H1 (cell line): Measurements from ENCODE around the gene SLIT3. TPM values are rescaled to one million over a fixed set of nuclear protein-coding genes. Genes with fewer than 3 reads are reported as not detected.

Experiments used
- BCL11A ChIP-seq, 2 experiments: IDR thresholded peaks; one replicate each; pipeline ENCODE4 v1.6.1; 2011; ENCODE audit warnings: low read depth in 2 of 2, low read length in 2 of 2, mild to moderate bottlenecking in 2 of 2
- FOSL1 ChIP-seq: IDR thresholded peaks from 2 replicates; pipeline ENCODE4 v1.6.1; 2011; ENCODE audit warnings: mild to moderate bottlenecking, low read depth, low read length, moderate library complexity; ENCODE audit not compliant: insufficient read depth
- HDAC6 ChIP-seq: IDR thresholded peaks from one replicate; pipeline ENCODE4 v1.7.1; 2012; ENCODE audit warnings: low read depth, mild to moderate bottlenecking, inconsistent platforms, low read length, moderate library complexity
- NANOG ChIP-seq: IDR thresholded peaks from 2 replicates; pipeline ENCODE4 v1.6.1; 2011; ENCODE audit warnings: low read length, low read depth, mild to moderate bottlenecking, inconsistent platforms; ENCODE audit not compliant: insufficient read depth, poor library complexity, severe bottlenecking
- RAD21 ChIP-seq, 2 experiments: IDR thresholded peaks in 1 of 2; conservative IDR thresholded peaks in 1 of 2; 2 replicates each; pipeline ENCODE4 v1.6.1; 2011; ENCODE audit warnings: low read depth in 2 of 2, low read length in 2 of 2, improper control_type of control experiment in 1 of 2, inconsistent platforms in 1 of 2, mild to moderate bottlenecking in 1 of 2, moderate library complexity in 1 of 2
- polyA plus RNA-seq, 7 experiments: library from polyadenylated mRNA; depleted of rRNA in 3 of 7; stranded (reverse) in 5 of 7; unstranded in 2 of 7; fragments of >200 nt in 5 of 7; fragments of 200-250 nt in 2 of 7; gene quantifications; 1 replicate in 5 of 7; 2 replicates in 1 of 7; 4 replicates in 1 of 7; pipeline versions ENCODE4 v1.2.1 to v1.2.3, GENCODE V29; 2011 to 2013; ENCODE audit warnings: missing spikeins in 2 of 7, mixed read lengths in 2 of 7
- total RNA-seq: library from RNA; stranded (reverse); fragmentation: NEBNext Ultra II Directional; extraction: Animal tissue kit (Norgen Biotek cat#: 25700); gene quantifications from 2 replicates; pipeline ENCODE4 v1.2.1, GENCODE V29; 2021
- TF ChIP-seq, protein P1 (sequence below): IDR thresholded peaks from 2 replicates; pipeline ENCODE4 v1.6.1; 2011; ENCODE audit warnings: low read length, improper control_type of control experiment
- TF ChIP-seq, protein P2 (sequence below): IDR thresholded peaks from 2 replicates; pipeline ENCODE4 v1.6.1; 2011; ENCODE audit warnings: low read depth, mild to moderate bottlenecking, low read length; ENCODE audit not compliant: insufficient read depth
- TF ChIP-seq, protein P3 (sequence below): IDR thresholded peaks from 2 replicates; pipeline ENCODE4 v1.6.1; 2012; ENCODE audit warnings: inconsistent platforms

Gene SLIT3
- total and polyA plus RNA-seq, 2 of the 8 experiments (the other 6 are each of a cell fraction or from before 2014, with no cell fraction given): 1.1 to 1.2 TPM

DNA sequence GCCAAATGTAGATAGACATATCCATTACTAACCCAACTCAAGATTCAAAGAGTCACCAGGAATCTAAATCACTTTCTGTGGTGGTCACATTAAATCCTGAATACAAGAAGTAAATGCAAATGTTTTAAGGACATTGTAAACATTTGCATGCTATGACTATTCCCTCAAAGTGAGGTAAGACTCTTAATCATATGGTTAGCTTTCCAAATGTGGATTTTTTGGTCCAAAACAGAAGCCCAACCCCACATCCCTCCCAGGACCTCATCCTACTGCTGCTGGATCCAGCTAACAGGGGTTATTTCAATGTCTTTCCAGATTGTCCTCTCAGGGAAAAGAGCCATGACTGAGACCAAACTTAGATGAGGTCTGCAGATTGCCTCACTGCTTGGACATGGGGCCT, 493.7 kb downstream of the SLIT3 start (continued):
- TF ChIP-seq NANOG (no peak), FOSL1 (no peak), BCL11A (IDR thresholded peaks at IDR 0.05; ENCODE audit: low read depth in 2 of 2, low read length in 2 of 2) (no peak), RAD21 (IDR thresholded peaks at IDR 0.05 in 1 of 2, conservative IDR thresholded peaks at IDR 0.05 in 1 of 2; ENCODE audit: low read depth in 2 of 2, low read length in 2 of 2) (no peak), HDAC6 (no peak)
- TF ChIP-seq, protein P1, sequence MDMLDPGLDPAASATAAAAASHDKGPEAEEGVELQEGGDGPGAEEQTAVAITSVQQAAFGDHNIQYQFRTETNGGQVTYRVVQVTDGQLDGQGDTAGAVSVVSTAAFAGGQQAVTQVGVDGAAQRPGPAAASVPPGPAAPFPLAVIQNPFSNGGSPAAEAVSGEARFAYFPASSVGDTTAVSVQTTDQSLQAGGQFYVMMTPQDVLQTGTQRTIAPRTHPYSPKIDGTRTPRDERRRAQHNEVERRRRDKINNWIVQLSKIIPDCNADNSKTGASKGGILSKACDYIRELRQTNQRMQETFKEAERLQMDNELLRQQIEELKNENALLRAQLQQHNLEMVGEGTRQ: no peak
- TF ChIP-seq, protein P2, sequence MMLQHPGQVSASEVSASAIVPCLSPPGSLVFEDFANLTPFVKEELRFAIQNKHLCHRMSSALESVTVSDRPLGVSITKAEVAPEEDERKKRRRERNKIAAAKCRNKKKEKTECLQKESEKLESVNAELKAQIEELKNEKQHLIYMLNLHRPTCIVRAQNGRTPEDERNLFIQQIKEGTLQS: no peak
- TF ChIP-seq, protein P3, sequence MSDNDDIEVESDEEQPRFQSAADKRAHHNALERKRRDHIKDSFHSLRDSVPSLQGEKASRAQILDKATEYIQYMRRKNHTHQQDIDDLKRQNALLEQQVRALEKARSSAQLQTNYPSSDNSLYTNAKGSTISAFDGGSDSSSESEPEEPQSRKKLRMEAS: no peak
